GM12864 (cell line): Measurements from ENCODE around the gene STIM2.
"Not testable (repeated sequence)": the region's sequence is repeated elsewhere in the genome, so short reads cannot be mapped to it uniquely, and the experiment has no call there.

ENCODE experiments used
- DNase-seq: peaks from one replicate; pipeline ENCODE4 v3.0.0-alpha.2; 2011; ENCODE audit warnings: low read depth
- H3K4me3 ChIP-seq: 2 replicates; pipeline ENCODE4 v1.5.1; 2011; ENCODE audit warnings: mild to moderate bottlenecking, low read depth, low read length, control low read depth
- CTCF ChIP-seq: IDR thresholded peaks from 2 replicates; pipeline ENCODE4 v1.5.1; 2011; ENCODE audit warnings: low read depth, mild to moderate bottlenecking, moderate library complexity, low read length, control low read depth, inconsistent platforms; ENCODE audit errors: missing control alignments

STIM2 gene

GRCh38 chr4:26958925-26959653 is 98.4 kb downstream of the STIM2 start:
- DNase-seq = no peak
- H3K4me3 ChIP-seq = no peak overlapping the region
- TF ChIP-seq CTCF = no peak

- no peak for DNase-seq
- no peak for TF ChIP-seq CTCF
- no peak overlapping the region for H3K4me3 ChIP-seq
Measured at GRCh38 chr4:26959654-26960047, 99.0 kb downstream of the STIM2 start.

- no peak overlapping the region for H3K4me3 ChIP-seq
- TF ChIP-seq CTCF = no peak
- DNase-seq = no peak
Measured at GRCh38 chr4:26962720-26963119, 102.1 kb downstream of the STIM2 start.

GRCh38 chr4:26964512-26964911 is 103.9 kb downstream of the STIM2 start:
- TF ChIP-seq CTCF = no peak
- no peak overlapping the region for H3K4me3 ChIP-seq
- DNase-seq = no peak

GRCh38 chr4:26964994-26965393 is 104.4 kb downstream of the STIM2 start:
- DNase-seq = no peak
- TF ChIP-seq CTCF = no peak
- H3K4me3 ChIP-seq = no peak overlapping the region

GRCh38 chr4:26975464-26976181 is 115.0 kb downstream of the STIM2 start:
- not testable (repeated sequence) for H3K4me3 ChIP-seq, DNase-seq

- TF ChIP-seq CTCF = no peak
- H3K4me3 ChIP-seq = no peak overlapping the region
- no peak for DNase-seq
Measured at GRCh38 chr4:26978387-26979053, 117.9 kb downstream of the STIM2 start.
